Measurements from ENCODE around the gene STX7. TPM values are rescaled to one million over a fixed set of nuclear protein-coding genes. Genes with fewer than 3 reads are reported as not detected.
"Not testable (repeated sequence)": the region's sequence is repeated elsewhere in the genome, so short reads cannot be mapped to it uniquely, and the experiment has no call there.

Gene STX7, protein sequence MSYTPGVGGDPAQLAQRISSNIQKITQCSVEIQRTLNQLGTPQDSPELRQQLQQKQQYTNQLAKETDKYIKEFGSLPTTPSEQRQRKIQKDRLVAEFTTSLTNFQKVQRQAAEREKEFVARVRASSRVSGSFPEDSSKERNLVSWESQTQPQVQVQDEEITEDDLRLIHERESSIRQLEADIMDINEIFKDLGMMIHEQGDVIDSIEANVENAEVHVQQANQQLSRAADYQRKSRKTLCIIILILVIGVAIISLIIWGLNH
- total RNA-seq (2014; rRNA removed; shearing (Covaris generic)), result 66.5 and 88.8 TPM in 2 replicates
- 164 and 178 TPM in 2 replicates for total RNA-seq (2022)
- percentile 98 among the genes with signal in this experiment for Bru-seq, nascent RNA
- BruChase-seq, experiment 1, labeled RNA remaining after a 6-hour chase, result percentile 95 among the genes with signal in this experiment
- BruChase-seq, experiment 2, labeled RNA remaining after a 2-hour chase, result percentile 97 among the genes with signal in this experiment
- long read RNA-seq, full-length matches to known transcripts, result 205 of 273 reads
- long read RNA-seq, partial matches to known transcripts, result 9 of 273 reads
- long read RNA-seq, other reads (novel, unspliced or antisense), result 59 of 273 reads

DNA sequence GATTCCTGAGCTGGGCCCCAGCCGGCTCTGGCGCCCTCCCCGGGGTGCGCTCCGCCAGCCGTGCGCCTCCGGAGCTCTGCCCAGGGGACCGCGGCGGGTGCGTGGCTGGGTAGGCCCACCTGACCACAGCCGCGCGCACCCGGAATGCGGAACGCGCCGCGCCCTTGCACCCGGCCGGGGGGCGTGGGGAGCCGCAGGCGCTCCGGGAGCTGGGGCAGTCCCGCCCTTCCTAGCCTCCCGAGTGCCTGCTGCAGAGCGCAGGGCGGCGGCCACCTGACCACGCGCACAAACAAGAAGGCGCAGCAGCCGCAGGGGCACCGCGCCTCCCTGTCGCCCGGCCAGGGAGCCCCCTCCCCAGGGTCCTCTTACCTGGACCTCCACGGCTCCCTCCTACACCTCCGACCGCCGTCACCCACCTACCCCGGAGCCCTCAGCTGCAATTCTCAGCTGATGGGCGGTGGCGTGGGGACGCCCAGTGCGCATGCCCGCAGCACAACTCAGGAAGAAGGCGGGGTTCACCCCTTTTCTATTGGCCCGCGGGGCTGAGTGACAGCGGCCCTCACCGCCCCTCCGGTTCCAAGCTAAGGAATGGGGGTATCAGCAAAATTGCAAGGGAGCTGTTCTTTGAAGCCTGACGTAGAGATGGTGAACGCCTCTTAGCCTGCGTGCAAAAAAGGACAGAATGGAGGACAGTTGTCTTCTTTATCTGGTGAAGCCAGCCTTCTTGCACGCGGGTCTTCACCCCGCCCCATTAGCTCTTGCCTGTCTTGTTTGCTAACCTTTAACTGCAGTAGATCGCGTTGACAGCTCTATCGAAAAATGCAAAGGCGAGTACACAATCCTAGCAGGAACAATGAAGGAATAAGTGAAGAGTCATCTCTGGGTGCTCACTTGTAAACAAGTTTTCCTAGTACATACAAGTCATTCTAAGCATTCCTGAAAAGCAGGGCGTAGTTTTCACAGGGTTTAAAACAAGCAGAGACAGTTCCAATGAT lies at the start of gene STX7:
TSS of gene STX7 (minus strand) at position 479 of the 995 bp plus-strand sequence. CDS start 9,586 bp downstream, outside the sequence.
- intact Hi-C loops (cut with micrococcal nuclease; ENCODE audit: unreplicated experiment), result loop anchor here (2.0 to 10.0 kb wide), 4 partner anchors 22 to 598 kb away; partner anchors contain the start of gene SLC18B1
- CTCF ChIA-PET (ENCODE audit: unreplicated experiment), result interaction anchor here (0.6 to 1.3 kb wide), 4 partner anchors 15 to 1840 kb away, joined by 3 to 6 read pairs (median 3); no protein-coding TSS in a partner anchor

DNA sequence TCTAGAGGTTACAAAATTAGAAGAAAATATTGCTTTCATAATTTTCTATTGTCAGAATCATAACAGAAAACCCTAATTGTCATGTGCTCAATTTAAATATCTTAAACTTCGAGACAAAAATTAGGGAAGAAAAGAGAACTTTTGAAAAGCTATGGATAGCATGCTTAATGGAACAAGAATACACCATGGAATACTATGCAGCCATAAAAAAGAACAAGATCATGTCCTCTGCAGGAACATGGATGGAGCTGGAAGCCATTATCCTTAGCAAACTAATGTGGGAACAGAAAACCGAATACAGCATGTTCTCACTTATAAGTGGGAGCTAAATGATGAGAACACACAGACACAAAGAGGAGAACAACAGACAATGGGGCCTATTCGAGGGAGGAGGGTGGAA lies 47.2 kb upstream of the STX7 start:
- CTCF ChIA-PET (ENCODE audit: unreplicated experiment); H4K20me1 ChIP-seq (ENCODE audit: insufficient read depth, low read length); H3K79me2 ChIP-seq (ENCODE audit: insufficient read depth, low read depth, low read length); H3K36me3 ChIP-seq (ENCODE audit: insufficient read depth, low read length); H2AFZ ChIP-seq (ENCODE audit: low read length); H3K4me2 ChIP-seq (ENCODE audit: low read length); DNase-seq (ENCODE audit: low spot score); H3K4me3 ChIP-seq (ENCODE audit: low read depth, low read length, poor library complexity, severe bottlenecking); H3K4me1 ChIP-seq (ENCODE audit: insufficient read depth, low read length, poor library complexity, severe bottlenecking); H3K9me3 ChIP-seq (ENCODE audit: low read length); intact Hi-C loops (cut with micrococcal nuclease; ENCODE audit: unreplicated experiment); H3K9me2 ChIP-seq (ENCODE audit: insufficient read depth, low read length); H3K27ac ChIP-seq (ENCODE audit: low read depth, low read length, poor library complexity, severe bottlenecking); BruUV-seq (replicated peaks): not testable (repeated sequence)
- POLR2A ChIA-PET, result interaction anchor here (0.6 to 3.2 kb wide), 3 partner anchors 13 to 642 kb away, joined by 3 to 9 read pairs (median 4); no protein-coding TSS in a partner anchor

More for the DNA sequence above, at the start of gene STX7:
- peak within 1 kb of the TSS; percentile 82 for H3K4me3 ChIP-seq (ENCODE audit: low read depth, low read length, poor library complexity, severe bottlenecking)
- peak; percentile 94 for DNase-seq (ENCODE audit: low spot score)
- peak within 1 kb of the TSS; percentile 79 for H3K27ac ChIP-seq (ENCODE audit: low read depth, low read length, poor library complexity, severe bottlenecking)
- POLR2A ChIA-PET, result interaction anchor here (0.5 to 2.9 kb wide), 26 partner anchors 9 to 1699 kb away, joined by 3 to 54 read pairs (median 4); partner anchors contain the start of gene SLC18B1
- no peaks in the 10 kb centered on the region for H3K9me3 ChIP-seq (ENCODE audit: low read length)
- no TSS peak for BruUV-seq (replicated peaks)
- peaks cover 38% of the 10 kb centered on the region for H3K36me3 ChIP-seq (ENCODE audit: insufficient read depth, low read length)
- H2AFZ ChIP-seq (ENCODE audit: low read length), result peak within 1 kb of the TSS; percentile 83
- peak within 1 kb of the TSS; percentile 82 for H3K4me2 ChIP-seq (ENCODE audit: low read length)
- peaks cover 41% of the 10 kb centered on the region for H3K4me1 ChIP-seq (ENCODE audit: insufficient read depth, low read length, poor library complexity, severe bottlenecking)
- peaks cover 24% of the 10 kb centered on the region; the same call in 1 of the 2 replicates for H4K20me1 ChIP-seq (ENCODE audit: insufficient read depth, low read length)
- no peaks in the 10 kb centered on the region for H3K9me2 ChIP-seq (ENCODE audit: insufficient read depth, low read length)
- TF ChIP-seq CTCF (conservative IDR thresholded peaks at IDR 0.05; ENCODE audit: low read length) (no peak), EZH2phosphoT487 (IDR thresholded peaks at IDR 0.05; ENCODE audit: borderline replicate concordance, low read depth, low read length) (no peak)
- H3K79me2 ChIP-seq (ENCODE audit: insufficient read depth, low read depth, low read length), result peaks cover 52% of the 10 kb centered on the region

DNA sequence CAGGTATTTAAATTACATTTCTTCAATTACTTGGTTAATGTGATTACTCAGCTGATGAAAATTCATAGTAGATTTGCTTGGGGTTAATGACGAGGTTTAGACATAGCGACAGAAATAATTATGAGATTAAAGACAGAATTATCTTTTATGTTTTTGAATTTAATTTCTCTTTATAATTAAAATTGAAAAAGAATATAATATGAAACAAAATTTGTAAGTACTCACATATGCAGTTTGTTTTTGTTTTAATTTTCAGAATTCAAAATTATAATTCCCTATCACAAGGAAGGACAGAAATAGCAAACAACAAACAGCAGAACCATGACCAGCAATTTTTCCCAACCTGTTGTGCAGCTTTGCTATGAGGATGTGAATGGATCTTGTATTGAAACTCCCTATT lies 39.5 kb upstream of the STX7 start, which contains the start of gene TAAR8:
TSS of gene TAAR8 (plus strand) at position 301 of the 400 bp plus-strand sequence. CDS start at position 322, 21 bp downstream.
- Histone ChIP-seq H3K4me2 (ENCODE audit: low read length) (no peak within 1 kb of the TSS), H3K36me3 (ENCODE audit: insufficient read depth, low read length) (no peaks in the 10 kb centered on the region), H3K27ac (ENCODE audit: low read depth, low read length, poor library complexity, severe bottlenecking) (no peak within 1 kb of the TSS), H4K20me1 (ENCODE audit: insufficient read depth, low read length) (no peaks in the 10 kb centered on the region), H2AFZ (ENCODE audit: low read length) (no peak within 1 kb of the TSS), H3K4me3 (ENCODE audit: low read depth, low read length, poor library complexity, severe bottlenecking) (no peak within 1 kb of the TSS), H3K79me2 (ENCODE audit: insufficient read depth, low read depth, low read length) (no peaks in the 10 kb centered on the region), H3K9me3 (ENCODE audit: low read length) (no peaks in the 10 kb centered on the region), H3K9me2 (ENCODE audit: insufficient read depth, low read length) (no peaks in the 10 kb centered on the region), H3K4me1 (ENCODE audit: insufficient read depth, low read length, poor library complexity, severe bottlenecking) (no peaks in the 10 kb centered on the region)
- TF ChIP-seq CTCF (conservative IDR thresholded peaks at IDR 0.05; ENCODE audit: low read length) (no peak), EZH2phosphoT487 (IDR thresholded peaks at IDR 0.05; ENCODE audit: borderline replicate concordance, low read depth, low read length) (no peak)
- ChIA-PET POLR2A (interaction anchor here (0.6 to 2.0 kb wide), 3 partner anchors 9 to 96 kb away, joined by 3 to 11 read pairs (median 5); no protein-coding TSS in a partner anchor), CTCF (ENCODE audit: unreplicated experiment) (no interaction called here)
- no TSS peak for BruUV-seq (replicated peaks)
- no peak for DNase-seq (ENCODE audit: low spot score)
- intact Hi-C loops (cut with micrococcal nuclease; ENCODE audit: unreplicated experiment), result no loop called here

Data from OCI-LY7 (cell line).